ENCODE measurements around the gene ARMC9.

ARMC9 gene

GRCh38 chr2:231259104-231259503, 60.7 kb downstream of the ARMC9 start:
- TF ChIP-seq CSRNP3 (CRISPR knock-in tag; IDR thresholded peaks at IDR 0.05), result no peak
- no peak for TF ChIP-seq CREB5 (CRISPR knock-in tag; IDR thresholded peaks at IDR 0.05; ENCODE audit: low read depth)
- TF ChIP-seq CSDC2 (CRISPR knock-in tag; IDR thresholded peaks at IDR 0.05), result no peak
- TF ChIP-seq ARNTL (CRISPR knock-in tag; IDR thresholded peaks at IDR 0.05; ENCODE audit: borderline replicate concordance, low read depth), result no peak
- no peak for TF ChIP-seq ZNF8 (CRISPR knock-in tag; IDR thresholded peaks at IDR 0.05)

GRCh38 chr2:231260442-231261208, 62.2 kb downstream of the ARMC9 start:
- no peak for TF ChIP-seq ARNTL (CRISPR knock-in tag; IDR thresholded peaks at IDR 0.05; ENCODE audit: borderline replicate concordance, low read depth)
- no peak for TF ChIP-seq GLIS3 (CRISPR knock-in tag; IDR thresholded peaks at IDR 0.05)
- no peak for TF ChIP-seq TOX (CRISPR knock-in tag; IDR thresholded peaks at IDR 0.05; ENCODE audit: borderline replicate concordance)
- no peak for TF ChIP-seq ZNF8 (CRISPR knock-in tag; IDR thresholded peaks at IDR 0.05)
- TF ChIP-seq ZC3H10 (CRISPR knock-in tag; IDR thresholded peaks at IDR 0.05), result no peak
- TF ChIP-seq CREB5 (CRISPR knock-in tag; IDR thresholded peaks at IDR 0.05; ENCODE audit: low read depth), result no peak
- no peak for TF ChIP-seq ZFP30 (CRISPR knock-in tag; IDR thresholded peaks at IDR 0.05)
- TF ChIP-seq POU6F1 (CRISPR knock-in tag; IDR thresholded peaks at IDR 0.05; ENCODE audit: borderline replicate concordance, low read depth), result no peak
- TF ChIP-seq TSHZ2 (CRISPR knock-in tag; IDR thresholded peaks at IDR 0.05), result no peak
- ATAC-seq, result no peak

More at GRCh38 chr2:231259104-231259503, 60.7 kb downstream of the ARMC9 start:
- ATAC-seq, result no peak

GRCh38 chr2:231263118-231263831, 64.8 kb downstream of the ARMC9 start:
- no peak for TF ChIP-seq ARNTL (CRISPR knock-in tag; IDR thresholded peaks at IDR 0.05; ENCODE audit: borderline replicate concordance, low read depth)
- no peak for TF ChIP-seq SNAI2 (CRISPR knock-in tag; IDR thresholded peaks at IDR 0.05)
- no peak for TF ChIP-seq POU6F1 (CRISPR knock-in tag; IDR thresholded peaks at IDR 0.05; ENCODE audit: borderline replicate concordance, low read depth)
- no peak for TF ChIP-seq ISL1 (CRISPR knock-in tag; IDR thresholded peaks at IDR 0.05)
- no peak for TF ChIP-seq ZC3H10 (CRISPR knock-in tag; IDR thresholded peaks at IDR 0.05)
- no peak for TF ChIP-seq ZFP30 (CRISPR knock-in tag; IDR thresholded peaks at IDR 0.05)
- TF ChIP-seq BACH2 (CRISPR knock-in tag; IDR thresholded peaks at IDR 0.05; ENCODE audit: borderline replicate concordance), result no peak
- no peak for TF ChIP-seq CSDC2 (CRISPR knock-in tag; IDR thresholded peaks at IDR 0.05)
- no peak for TF ChIP-seq CREB5 (CRISPR knock-in tag; IDR thresholded peaks at IDR 0.05; ENCODE audit: low read depth)
- no peak for TF ChIP-seq OSR1 (CRISPR knock-in tag; IDR thresholded peaks at IDR 0.05)
- ATAC-seq, result no peak
